ENCODE measurements around the gene RAD51B.

The RAD51B gene

DNA sequence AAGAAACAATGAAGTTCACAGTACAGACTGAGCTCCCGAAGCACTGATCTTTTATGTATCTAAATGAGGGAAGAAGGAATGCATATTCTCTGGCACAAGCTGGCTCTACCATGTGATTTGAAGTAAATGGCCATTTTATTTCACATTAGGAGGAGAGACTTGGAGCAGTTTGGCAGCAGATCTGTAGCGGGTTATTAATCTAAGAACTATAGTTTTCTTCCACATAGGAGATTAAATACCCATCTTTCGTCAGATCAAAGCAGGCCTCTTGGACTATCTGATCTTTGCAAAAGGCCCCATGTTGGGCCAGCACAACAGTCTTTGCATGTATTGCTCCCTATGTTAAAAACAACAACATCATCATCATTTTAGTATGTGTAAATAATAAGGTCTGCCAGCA lies 495.5 kb downstream of the RAD51B start:
- DNase-seq = no peak

GRCh38 chr14:68316078-68316868 lies 496.7 kb downstream of the RAD51B start:
- DNase-seq = no peak

- DNase-seq = no peak
Measured at GRCh38 chr14:68317239-68317638, 497.7 kb downstream of the RAD51B start.

DNA sequence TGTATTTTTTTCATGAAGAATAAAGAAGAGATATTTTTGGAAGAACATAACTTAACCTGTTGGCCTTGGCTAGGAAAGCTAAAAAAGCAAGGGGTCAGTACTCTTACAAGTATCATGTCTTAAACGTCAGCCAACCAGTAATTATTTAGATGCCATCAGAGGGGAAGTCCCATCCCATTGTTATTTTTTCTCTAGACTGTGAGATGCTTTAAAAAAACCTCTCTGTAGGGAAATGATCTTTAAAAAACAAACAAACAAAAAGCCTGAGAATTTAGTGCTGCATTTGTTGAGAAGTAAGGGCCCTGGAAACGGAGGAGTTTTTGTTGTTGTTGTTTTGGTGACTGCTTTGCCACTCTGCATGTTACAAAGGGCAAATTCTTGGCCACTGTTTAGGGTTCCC lies 499.2 kb downstream of the RAD51B start:
- DNase-seq = no peak

DNA sequence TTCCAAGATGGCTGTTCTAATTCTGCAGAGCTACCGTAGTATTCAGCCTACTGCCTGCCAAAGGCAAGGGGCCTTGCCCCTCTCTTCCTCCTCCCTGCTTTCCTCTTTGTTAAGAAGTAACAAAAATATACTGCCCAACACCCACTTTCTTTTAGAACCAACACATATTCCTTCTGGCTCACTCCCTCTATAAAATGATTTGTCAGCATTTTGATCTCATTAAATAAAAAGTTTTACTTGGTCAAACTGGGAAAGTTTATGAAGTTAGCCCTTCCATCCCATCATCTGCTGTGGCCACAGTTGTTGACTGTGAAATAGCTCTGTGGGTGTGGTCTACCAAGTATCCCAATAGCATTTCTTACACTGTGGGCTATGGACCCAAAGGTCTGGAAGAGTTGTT lies 500.9 kb downstream of the RAD51B start:
- DNase-seq = no peak

DNA sequence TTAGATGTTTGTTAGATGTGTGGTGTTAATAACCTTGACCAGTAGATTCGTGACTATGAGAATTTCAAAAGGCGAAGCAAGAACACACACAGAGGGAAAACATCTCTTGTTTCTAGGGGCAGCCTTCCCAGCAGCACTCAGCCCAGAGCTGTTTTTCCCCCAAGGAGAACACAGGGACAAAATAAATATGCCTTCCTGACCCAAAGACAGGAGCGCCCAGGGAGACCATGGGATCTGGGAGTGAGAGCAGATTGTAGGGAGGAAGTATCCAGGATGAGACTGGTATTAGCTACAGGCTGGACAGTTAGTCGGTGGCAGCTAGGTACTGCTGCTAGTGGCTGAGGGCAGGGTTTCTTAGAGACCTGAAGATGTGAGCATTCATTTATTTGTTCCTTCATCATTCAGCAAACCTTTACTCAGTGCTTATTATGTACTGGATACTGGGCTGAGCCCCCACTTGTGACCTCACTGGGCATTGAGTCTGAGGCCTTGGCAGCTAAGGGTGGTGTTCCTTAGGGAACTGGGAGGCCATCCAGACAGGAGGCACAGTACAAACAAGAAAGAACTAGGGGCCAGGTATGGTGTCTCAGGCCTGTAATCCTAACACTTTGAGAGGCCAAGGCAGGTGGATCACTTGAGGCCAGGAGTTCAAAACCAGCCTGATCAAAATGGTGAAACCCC lies 503.5 kb downstream of the RAD51B start:
- DNase-seq = no peak

GRCh38 chr14:68325267-68325807 lies 505.8 kb downstream of the RAD51B start:
- no peak for DNase-seq

- no peak for DNase-seq
Measured at GRCh38 chr14:68327231-68327630, 507.7 kb downstream of the RAD51B start.

DNA sequence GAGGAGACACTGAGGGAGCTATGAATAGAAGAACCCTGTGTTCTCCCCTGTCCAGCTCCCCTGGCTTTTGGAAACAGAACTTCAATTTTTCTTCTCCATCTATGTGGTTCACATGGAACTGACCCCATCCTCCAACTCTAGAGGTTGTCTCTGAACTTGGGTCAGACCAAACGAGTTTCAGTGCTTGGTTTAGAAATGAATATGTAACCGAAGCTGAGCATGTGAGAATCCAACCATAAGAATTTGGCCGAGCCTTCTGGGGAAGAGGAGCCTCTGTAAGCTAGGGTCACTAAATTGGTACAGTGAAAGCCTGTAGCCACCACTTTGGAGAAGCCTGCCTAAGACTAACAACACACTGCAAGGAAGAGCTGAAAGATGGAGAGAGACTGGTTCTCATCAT lies 508.9 kb downstream of the RAD51B start:
- DNase-seq = no peak

GRCh38 chr14:68331426-68331825 lies 511.8 kb downstream of the RAD51B start:
- no peak for DNase-seq

DNA sequence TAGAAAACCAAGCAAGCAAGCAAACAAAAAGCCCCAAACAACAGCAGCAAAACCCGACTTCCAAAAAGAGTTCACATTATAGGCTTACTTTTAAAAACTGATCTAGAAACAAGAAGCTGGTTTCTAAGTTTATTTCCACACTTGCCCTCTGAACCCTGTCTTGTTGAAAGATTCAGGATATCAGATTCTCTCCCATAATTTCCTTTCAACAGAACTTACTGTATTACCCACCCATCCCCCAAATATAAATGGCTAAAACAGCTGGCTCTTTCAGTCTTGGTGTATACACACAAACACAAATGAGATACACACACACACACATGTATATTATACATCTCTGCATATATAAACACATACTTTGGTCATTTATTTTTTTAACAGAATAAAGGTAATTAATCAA lies 512.4 kb downstream of the RAD51B start:
- DNase-seq = no peak

DNA sequence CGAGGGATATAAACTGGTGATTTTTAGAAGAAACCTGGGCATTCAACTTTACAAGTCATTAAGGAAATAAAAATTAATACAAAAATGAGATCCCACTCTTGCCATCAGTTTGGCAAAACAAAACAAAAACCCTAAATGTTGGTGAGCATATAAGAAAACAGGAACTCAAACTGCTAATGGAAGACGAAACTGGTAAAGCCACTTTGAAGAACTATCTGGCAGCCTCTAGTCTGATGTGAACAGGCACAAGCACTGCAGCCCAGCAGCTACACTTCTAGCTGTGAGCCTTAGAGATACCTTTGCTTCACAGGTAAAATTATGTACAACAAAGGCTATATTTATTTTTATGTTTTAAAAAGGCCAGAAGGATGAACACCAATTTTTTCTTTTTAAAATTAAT lies 513.7 kb downstream of the RAD51B start:
- DNase-seq = no peak

DNA sequence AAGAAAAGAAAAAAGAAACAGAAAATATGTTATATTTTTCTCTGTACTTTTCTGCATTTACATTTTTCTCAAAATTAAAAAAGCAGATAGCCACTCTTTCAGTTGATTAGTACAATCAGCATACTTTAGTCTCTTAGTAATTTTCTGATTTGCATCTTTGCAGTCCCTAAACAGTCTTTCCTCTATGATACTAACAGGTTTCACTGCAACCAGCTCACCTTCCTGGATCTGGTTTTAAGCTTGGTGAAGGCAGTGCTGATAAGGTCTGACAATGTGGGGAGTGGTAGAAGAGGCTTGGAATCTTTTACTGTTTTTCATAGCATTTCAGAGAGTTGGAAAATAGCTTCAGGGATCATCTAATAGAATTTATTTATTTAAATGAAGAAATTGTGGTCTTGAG lies 515.7 kb downstream of the RAD51B start:
- no peak for DNase-seq

DNA sequence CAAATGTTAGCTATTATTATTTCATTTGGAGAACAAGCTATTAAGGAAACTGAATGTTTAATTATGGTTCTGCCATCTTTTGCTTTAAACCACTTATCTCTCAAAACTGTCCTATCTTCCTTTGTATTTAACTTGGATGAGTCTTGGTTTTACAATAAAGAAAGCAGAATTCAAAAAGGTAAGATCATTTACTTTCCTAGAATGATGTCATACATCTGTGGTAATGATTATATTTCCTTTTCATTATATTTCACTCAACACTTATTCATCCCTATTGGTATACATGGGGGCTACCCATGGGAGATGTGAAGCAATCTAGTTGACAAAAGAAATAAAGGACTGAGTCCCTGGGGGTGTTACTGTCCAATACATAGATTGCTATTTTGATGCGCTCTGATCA lies 516.6 kb downstream of the RAD51B start:
- no peak for DNase-seq

DNA sequence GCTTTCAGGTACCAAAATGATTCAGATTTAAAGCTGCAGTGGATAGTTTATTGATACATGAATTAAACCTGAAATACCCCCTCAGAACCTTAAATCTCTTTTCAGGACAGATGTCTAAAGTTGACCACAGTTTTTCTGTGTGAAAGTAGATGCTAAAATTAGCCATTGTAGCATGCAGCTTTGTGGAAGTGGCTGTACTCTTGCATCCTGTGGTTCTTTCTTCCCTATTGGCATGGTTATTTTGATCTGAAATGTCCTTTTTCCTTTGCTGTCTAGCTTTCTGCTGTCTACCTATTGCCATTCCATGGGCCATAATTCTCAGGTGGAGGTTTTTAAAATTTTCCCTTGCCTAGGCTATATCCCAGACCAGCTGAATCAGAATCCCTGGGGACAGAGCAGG lies 517.7 kb downstream of the RAD51B start:
- DNase-seq = peak; percentile 43

- DNase-seq = no peak
Measured at GRCh38 chr14:68340262-68340661, 520.7 kb downstream of the RAD51B start.

- no peak for DNase-seq
Measured at GRCh38 chr14:68341411-68342212, 522.0 kb downstream of the RAD51B start.

GRCh38 chr14:68342216-68342763 lies 522.7 kb downstream of the RAD51B start:
- DNase-seq = no peak

GRCh38 chr14:68343534-68344118 lies 524.0 kb downstream of the RAD51B start:
- DNase-seq = no peak

DNA sequence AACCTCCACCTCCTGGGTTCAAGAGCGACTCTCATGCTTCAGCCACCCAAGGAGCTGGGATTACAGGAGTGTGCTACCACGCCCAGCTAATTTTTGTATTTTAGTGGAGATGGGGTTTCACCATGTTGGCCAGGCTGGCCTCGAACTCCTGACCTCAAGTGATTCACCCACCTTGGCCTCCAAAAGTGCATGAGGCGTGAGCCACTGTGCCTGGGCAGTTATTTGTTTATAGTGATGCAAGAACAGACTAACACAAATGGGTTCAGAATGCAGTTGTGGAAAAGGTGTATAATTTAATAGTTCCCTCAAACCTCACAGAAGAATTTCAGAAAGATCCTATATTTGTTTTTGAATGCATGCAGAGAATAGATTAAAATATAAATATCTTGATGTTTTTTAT lies 526.2 kb downstream of the RAD51B start:
- DNase-seq = no peak

GRCh38 chr14:68346556-68347343 lies 527.2 kb downstream of the RAD51B start:
- no peak for DNase-seq

All from GDM1 (cell line).